Epithelial cell of proximal tubule (primary cell): Measurements from ENCODE around the gene CEP295NL. TPM values are rescaled to one million over a fixed set of nuclear protein-coding genes. Genes with fewer than 3 reads are reported as not detected.

Experiments
- DNase-seq: peaks from one replicate; pipeline ENCODE4 v3.0.0-alpha.2; 2011; ENCODE audit warnings: low read depth
- H3K4me3 ChIP-seq: 2 replicates; pipeline ENCODE4 v1.5.1; 2011; ENCODE audit warnings: low read depth, mild to moderate bottlenecking, low read length
- total RNA-seq: library from RNA; depleted of rRNA; stranded (reverse); fragments of >200 nt; gene quantifications from 2 replicates; pipeline ENCODE4 v1.2.3, GENCODE V29; 2015
- TF ChIP-seq, protein P1 (sequence below): conservative IDR thresholded peaks from 2 replicates; pipeline ENCODE4 v1.5.1; 2012; ENCODE audit warnings: low read depth, mild to moderate bottlenecking, low read length

Gene CEP295NL
- total RNA-seq, 1 donor from 2014 or later: 0.29 TPM

DNA sequence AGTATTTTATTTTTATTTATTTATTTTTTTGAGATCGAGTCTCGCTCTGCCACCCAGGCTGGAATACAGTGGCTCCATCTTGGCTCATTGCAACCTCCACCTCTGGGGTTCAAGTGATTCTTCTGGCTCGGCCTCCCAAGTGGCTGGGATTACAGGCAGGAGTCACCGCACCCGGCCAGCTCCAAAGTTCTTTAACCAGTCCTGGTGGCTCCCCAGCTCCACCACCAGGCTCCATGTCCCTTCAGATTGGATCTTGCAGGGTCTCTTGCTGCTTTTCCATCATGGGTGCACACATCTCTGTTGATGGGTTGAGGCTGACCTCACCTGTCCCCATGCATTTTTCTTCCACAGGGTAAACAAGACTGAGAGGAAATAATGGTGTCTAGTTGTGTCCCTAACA is 54.0 kb downstream of the CEP295NL start:
- H3K4me3 ChIP-seq: no peak overlapping the region
- DNase-seq: no peak
- TF ChIP-seq, protein P1, sequence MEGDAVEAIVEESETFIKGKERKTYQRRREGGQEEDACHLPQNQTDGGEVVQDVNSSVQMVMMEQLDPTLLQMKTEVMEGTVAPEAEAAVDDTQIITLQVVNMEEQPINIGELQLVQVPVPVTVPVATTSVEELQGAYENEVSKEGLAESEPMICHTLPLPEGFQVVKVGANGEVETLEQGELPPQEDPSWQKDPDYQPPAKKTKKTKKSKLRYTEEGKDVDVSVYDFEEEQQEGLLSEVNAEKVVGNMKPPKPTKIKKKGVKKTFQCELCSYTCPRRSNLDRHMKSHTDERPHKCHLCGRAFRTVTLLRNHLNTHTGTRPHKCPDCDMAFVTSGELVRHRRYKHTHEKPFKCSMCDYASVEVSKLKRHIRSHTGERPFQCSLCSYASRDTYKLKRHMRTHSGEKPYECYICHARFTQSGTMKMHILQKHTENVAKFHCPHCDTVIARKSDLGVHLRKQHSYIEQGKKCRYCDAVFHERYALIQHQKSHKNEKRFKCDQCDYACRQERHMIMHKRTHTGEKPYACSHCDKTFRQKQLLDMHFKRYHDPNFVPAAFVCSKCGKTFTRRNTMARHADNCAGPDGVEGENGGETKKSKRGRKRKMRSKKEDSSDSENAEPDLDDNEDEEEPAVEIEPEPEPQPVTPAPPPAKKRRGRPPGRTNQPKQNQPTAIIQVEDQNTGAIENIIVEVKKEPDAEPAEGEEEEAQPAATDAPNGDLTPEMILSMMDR: no peak

- no peak for DNase-seq
Observed at GRCh38 chr17:78847052-78847451, 55.9 kb downstream of the CEP295NL start.

GRCh38 chr17:78844301-78845005 is 58.5 kb downstream of the CEP295NL start:
- no peak overlapping the region for H3K4me3 ChIP-seq
- DNase-seq: no peak
- TF ChIP-seq, protein P1: no peak

More at GRCh38 chr17:78847052-78847451, 55.9 kb downstream of the CEP295NL start:
- no peak overlapping the region for H3K4me3 ChIP-seq
- TF ChIP-seq, protein P1: no peak

- TF ChIP-seq, protein P1: peak; percentile 61
Observed at GRCh38 chr17:78842881-78843565, 60.0 kb downstream of the CEP295NL start.

GRCh38 chr17:78840780-78841611 is 62.0 kb downstream of the CEP295NL start, which contains the start of gene USP36:
USP36 (minus strand) TSS chr17:78840814; CDS start chr17:78836363, 4,451 bp downstream.
- peak; percentile 82 for DNase-seq
- peak within 1 kb of the TSS; percentile 93 for H3K4me3 ChIP-seq
- TF ChIP-seq, protein P1: no peak

More at GRCh38 chr17:78842881-78843565, 60.0 kb downstream of the CEP295NL start:
- H3K4me3 ChIP-seq: no peak overlapping the region
- DNase-seq: no peak

Other genes starting within 250 kb of the CEP295NL start
- gene CYTH1, start 120.9 kb downstream of the CEP295NL start, total RNA-seq: 16.8 and 26.4 TPM in 2 replicates
- gene USP36, start 62.4 kb downstream of the CEP295NL start, total RNA-seq: 22.4 and 36.4 TPM in 2 replicates
- 64.9 and 78.3 TPM in 2 replicates for gene TIMP2, start 22.2 kb upstream of the CEP295NL start, total RNA-seq
- 258 and 338 TPM in 2 replicates for gene LGALS3BP, start 76.7 kb upstream of the CEP295NL start, total RNA-seq
- 50.9 and 60.3 TPM in 2 replicates for gene CANT1, start 106.6 kb upstream of the CEP295NL start, total RNA-seq
- gene C1QTNF1, start 121.0 kb upstream of the CEP295NL start, total RNA-seq: 2.1 and 2.2 TPM in 2 replicates
- 10.4 and 11.2 TPM in 2 replicates for gene ENGASE, start 171.6 kb upstream of the CEP295NL start, total RNA-seq